Activated CD8-positive, alpha-beta memory T cell treated with anti-CD3 and anti-CD28 coated beads for 48 hours (primary cell): ENCODE data around the gene PCGF1.
"Not testable (repeated sequence)": the region's sequence is repeated elsewhere in the genome, so short reads cannot be mapped to it uniquely, and the experiment has no call there.

Experiments
- DNase-seq, 3 experiments: peaks; one replicate each; pipeline ENCODE4 v3.0.0-alpha.2; 2020; ENCODE audit warnings: low read depth in 2 of 3, low spot score in 2 of 3

Gene PCGF1

GRCh38 chr2:74474481-74474880, 33.0 kb downstream of the PCGF1 start:
- DNase-seq: no peak

GRCh38 chr2:74472945-74473258, 34.6 kb downstream of the PCGF1 start:
- DNase-seq: no peak

GRCh38 chr2:74472086-74472944, 35.2 kb downstream of the PCGF1 start, which contains the start of gene MRPL53:
Gene MRPL53, minus strand, starts transcription at chr2:74472680. Its CDS starts 20 bp downstream, at chr2:74472660.
- peak; percentile 86 to 98 (median 92) for DNase-seq

- DNase-seq: no peak
Observed at GRCh38 chr2:74471332-74472065, 36.0 kb downstream of the PCGF1 start.

GRCh38 chr2:74470742-74471141, 36.8 kb downstream of the PCGF1 start:
- not testable (repeated sequence) for DNase-seq

GRCh38 chr2:74464406-74464805, 43.1 kb downstream of the PCGF1 start:
- no peak for DNase-seq

- no peak for DNase-seq
Observed at GRCh38 chr2:74462786-74463105, 44.7 kb downstream of the PCGF1 start.

- no peak for DNase-seq
Observed at GRCh38 chr2:74462054-74462785, 45.3 kb downstream of the PCGF1 start.

- DNase-seq: no peak
Observed at GRCh38 chr2:74461187-74462053, 46.1 kb downstream of the PCGF1 start.

- not testable (repeated sequence) for DNase-seq
Observed at GRCh38 chr2:74460187-74460586, 47.3 kb downstream of the PCGF1 start.

GRCh38 chr2:74459503-74460118, 47.9 kb downstream of the PCGF1 start:
- not testable (repeated sequence) for DNase-seq

- no peak for DNase-seq
Observed at GRCh38 chr2:74458938-74459363, 48.5 kb downstream of the PCGF1 start.

- DNase-seq: peak in 2 of 3 experiments; percentile 95
Observed at GRCh38 chr2:74458132-74458937, 49.2 kb downstream of the PCGF1 start, which contains the start of gene WBP1. Gene WBP1, plus strand, starts transcription at chr2:74458438. Its CDS starts 165 bp downstream, at chr2:74458603.

GRCh38 chr2:74457549-74458131, 49.9 kb downstream of the PCGF1 start:
- peak; percentile 65 to 80 (median 68) for DNase-seq

GRCh38 chr2:74457129-74457548, 50.4 kb downstream of the PCGF1 start:
- no peak for DNase-seq
